Brain microvascular endothelial cell (primary cell): ENCODE data around the gene YY1.

Experiments
- DNase-seq: peaks from one replicate; pipeline ENCODE4 v3.0.0-alpha.2; 2020
- H3K27ac ChIP-seq: fragments of 250-450 bp; sonication (Bioruptor Pico); 2 replicates; pipeline ENCODE4 v1.5.1; 2020; ENCODE audit warnings: mild to moderate bottlenecking, moderate library complexity
- H3K27me3 ChIP-seq: fragments of 250-450 bp; sonication (Bioruptor Pico); replicated peaks from 2 replicates; pipeline ENCODE4 v1.5.1; 2020; ENCODE audit warnings: mild to moderate bottlenecking
- H3K36me3 ChIP-seq: fragments of 250-450 bp; sonication (Bioruptor Pico); replicated peaks from 2 replicates; pipeline ENCODE4 v1.5.1; 2020; ENCODE audit warnings: mild to moderate bottlenecking
- H3K4me3 ChIP-seq: 2 replicates; pipeline ENCODE4 v1.5.1; 2011; ENCODE audit warnings: low read depth, mild to moderate bottlenecking, control low read depth, low read length, moderate library complexity
- in situ Hi-C: cut with HindIII; loops from 2 replicates; pipeline ENCODE4 v1.10.0; 2017; ENCODE audit warnings: low sequenced_read_pairs, low pct_ligation_motif_present
- TF ChIP-seq, protein P1 (sequence below): IDR thresholded peaks from 2 replicates; pipeline ENCODE4 v1.5.1; 2011; ENCODE audit warnings: low read depth, mild to moderate bottlenecking, moderate library complexity, low read length, control low read depth, inconsistent platforms; ENCODE audit errors: missing control alignments

YY1 gene

DNA sequence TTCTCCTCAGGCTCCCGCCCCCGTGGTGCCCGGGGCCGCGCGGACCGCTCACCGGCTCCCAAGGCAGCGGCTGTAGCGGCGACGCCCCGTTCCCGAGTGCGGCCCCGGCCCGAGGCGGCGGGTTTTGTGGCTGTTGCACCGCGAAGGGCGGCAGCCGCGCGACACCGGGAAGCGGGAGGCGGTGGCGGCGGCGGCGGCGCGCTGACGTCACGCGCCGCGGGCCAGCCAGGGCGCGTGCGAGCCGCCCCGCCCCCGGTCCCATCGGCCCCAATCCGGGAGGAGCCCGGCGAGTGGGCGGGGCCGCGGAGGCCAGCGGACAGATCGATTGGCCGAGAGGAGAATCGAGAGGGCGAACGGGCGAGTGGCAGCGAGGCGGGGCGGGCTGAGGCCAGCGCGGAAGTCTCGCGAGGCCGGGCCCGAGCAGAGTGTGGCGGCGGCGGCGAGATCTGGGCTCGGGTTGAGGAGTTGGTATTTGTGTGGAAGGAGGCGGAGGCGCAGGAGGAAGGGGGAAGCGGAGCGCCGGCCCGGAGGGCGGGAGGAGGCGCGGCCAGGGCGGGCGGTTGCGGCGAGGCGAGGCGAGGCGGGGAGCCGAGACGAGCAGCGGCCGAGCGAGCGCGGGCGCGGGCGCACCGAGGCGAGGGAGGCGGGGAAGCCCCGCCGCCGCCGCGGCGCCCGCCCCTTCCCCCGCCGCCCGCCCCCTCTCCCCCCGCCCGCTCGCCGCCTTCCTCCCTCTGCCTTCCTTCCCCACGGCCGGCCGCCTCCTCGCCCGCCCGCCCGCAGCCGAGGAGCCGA is at the start of gene YY1:
YY1 (plus strand) TSS at position 726 of the 792 bp plus-strand sequence. CDS start 101 bp downstream, outside the sequence.
- TF ChIP-seq, protein P1, sequence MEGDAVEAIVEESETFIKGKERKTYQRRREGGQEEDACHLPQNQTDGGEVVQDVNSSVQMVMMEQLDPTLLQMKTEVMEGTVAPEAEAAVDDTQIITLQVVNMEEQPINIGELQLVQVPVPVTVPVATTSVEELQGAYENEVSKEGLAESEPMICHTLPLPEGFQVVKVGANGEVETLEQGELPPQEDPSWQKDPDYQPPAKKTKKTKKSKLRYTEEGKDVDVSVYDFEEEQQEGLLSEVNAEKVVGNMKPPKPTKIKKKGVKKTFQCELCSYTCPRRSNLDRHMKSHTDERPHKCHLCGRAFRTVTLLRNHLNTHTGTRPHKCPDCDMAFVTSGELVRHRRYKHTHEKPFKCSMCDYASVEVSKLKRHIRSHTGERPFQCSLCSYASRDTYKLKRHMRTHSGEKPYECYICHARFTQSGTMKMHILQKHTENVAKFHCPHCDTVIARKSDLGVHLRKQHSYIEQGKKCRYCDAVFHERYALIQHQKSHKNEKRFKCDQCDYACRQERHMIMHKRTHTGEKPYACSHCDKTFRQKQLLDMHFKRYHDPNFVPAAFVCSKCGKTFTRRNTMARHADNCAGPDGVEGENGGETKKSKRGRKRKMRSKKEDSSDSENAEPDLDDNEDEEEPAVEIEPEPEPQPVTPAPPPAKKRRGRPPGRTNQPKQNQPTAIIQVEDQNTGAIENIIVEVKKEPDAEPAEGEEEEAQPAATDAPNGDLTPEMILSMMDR, result no peak
- Histone ChIP-seq H3K27me3 (no peaks in the 10 kb centered on the region), H3K27ac (peak within 1 kb of the TSS; percentile 89), H3K4me3 (peak within 1 kb of the TSS; percentile 88), H3K36me3 (no peaks in the 10 kb centered on the region)
- peak; percentile 97 for DNase-seq
- in situ Hi-C loops, result no loop called here

DNA sequence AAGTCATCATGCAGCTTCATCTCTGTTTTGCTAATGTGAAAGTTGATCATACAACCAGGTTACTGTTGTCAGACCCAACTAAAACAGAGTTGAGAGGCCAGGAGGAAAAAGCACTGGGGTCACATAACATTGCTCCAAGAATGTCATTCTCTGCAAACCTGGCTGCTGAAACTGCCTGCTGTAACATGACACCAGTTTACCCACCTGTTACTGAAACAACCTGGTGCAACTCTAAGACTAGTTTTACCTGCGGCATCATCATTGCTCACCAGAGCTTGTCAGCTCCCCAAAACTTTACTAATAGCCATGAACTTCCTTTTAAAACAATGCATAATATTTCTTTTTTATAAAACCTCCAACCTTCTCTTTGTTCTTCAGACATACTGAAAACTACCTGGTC is 48.8 kb upstream of the YY1 start:
- Histone ChIP-seq H3K4me3 (no peak overlapping the region), H3K36me3 (no peaks in the 10 kb centered on the region), H3K27me3 (no peaks in the 10 kb centered on the region), H3K27ac (no peak overlapping the region)
- DNase-seq, result no peak
- in situ Hi-C loops, result no loop called here
- TF ChIP-seq, protein P1, result no peak

DNA sequence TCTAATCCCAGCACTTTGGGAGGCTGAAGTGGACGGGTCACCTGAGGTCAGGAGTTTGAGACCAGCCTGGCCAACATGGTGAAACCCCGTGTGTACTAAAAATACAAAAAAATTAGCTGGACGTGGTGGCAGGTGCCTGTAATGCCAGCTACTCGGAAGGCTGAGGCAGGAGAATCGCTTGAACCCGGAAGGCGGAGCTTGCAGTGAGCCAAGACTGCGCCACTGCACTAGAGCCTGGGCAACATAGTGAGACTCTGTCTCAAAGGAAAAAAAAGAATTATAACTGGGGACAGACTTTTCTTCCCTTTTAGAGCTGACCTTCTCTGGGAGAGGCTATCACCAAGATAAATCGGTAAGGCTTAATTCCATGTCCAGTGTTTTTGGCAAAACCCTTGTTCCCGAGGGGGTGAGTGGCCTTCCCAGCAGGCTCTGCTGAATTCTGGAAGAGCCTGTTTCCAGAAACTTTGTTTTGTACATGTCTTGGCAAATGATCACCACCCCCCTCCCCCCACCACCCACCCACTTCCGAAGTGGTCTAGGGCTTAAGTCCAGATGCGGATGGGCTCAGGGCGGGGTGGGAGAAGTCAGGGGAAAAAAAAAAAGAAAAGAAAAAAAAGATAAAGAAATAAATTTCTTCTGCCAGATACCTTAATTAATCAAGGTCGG is 47.2 kb upstream of the YY1 start:
- no peaks in the 10 kb centered on the region for H3K27me3 ChIP-seq
- H3K4me3 ChIP-seq, result no peak overlapping the region
- no peaks in the 10 kb centered on the region for H3K36me3 ChIP-seq
- in situ Hi-C loops, result no loop called here
- DNase-seq, result no peak
- TF ChIP-seq, protein P1, result no peak
- H3K27ac ChIP-seq, result no peak overlapping the region

DNA sequence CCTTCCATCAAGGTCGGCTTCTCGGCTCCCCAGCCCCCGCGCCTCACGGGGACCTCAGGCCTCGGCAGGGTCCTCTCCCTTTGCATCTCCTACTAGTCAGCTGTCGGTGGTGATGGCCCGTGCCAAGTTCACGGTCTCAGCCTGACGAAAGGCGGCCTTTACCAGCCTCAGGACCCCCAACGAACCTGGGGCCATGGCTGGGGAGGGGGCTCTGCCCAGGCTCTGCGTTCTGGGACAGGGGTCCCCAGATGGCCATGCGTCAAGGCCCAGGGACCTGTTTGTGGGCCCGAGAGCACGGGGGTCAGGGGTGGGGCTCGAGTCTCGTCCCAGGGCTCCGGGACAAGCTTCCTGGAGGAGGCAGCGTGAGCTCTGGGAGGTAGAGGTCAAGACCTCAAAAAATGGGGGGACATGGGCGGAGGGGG is 46.7 kb upstream of the YY1 start:
- H3K27ac ChIP-seq, result peak overlapping the region; percentile 47
- no peak for DNase-seq
- TF ChIP-seq, protein P1, result no peak
- in situ Hi-C loops, result no loop called here
- H3K4me3 ChIP-seq, result peak overlapping the region; percentile 51
- no peaks in the 10 kb centered on the region for H3K36me3 ChIP-seq
- no peaks in the 10 kb centered on the region for H3K27me3 ChIP-seq

DNA sequence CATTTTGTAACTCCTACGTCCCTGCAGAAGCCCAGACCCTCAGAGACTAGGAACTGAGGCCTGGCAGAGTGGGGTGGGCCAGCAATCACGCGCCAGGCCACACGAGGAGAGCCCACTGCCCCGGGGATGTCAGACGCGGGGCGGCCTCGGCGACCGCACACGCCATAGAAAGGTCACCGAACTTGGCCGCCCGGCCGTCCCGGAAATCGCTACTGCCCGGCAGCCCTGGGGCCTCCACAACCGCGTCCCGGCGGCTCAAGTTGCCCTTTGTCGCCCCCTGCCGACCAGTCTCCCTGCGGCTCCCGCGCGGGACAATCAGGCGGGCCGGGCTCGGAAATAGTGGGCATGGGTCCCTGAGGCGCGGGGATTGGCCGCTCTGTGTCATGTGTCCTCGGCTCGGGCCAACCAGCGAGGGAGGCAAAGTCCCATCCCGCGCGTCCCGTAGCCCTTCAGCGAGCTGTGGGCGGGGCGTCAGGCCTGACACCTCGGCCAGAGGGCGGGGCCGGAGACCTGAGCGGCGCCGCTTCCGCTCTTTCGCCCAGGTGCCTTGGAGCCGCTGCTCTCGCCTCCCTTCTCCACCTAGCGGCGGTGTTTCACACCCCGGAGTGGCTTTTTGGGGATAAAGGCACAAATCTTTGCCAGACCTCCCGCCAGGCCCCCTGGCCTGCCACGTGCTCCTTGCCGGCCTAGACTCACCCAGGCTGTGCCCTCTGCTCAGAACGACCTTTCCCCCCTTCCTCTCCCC is 46.1 kb upstream of the YY1 start:
- in situ Hi-C loops, result no loop called here
- TF ChIP-seq, protein P1, result peak; percentile 85
- peak overlapping the region; percentile 51 for H3K4me3 ChIP-seq

More for the DNA sequence above, 46.1 kb upstream of the YY1 start:
- Histone ChIP-seq H3K36me3 (no peaks in the 10 kb centered on the region), H3K27ac (peak overlapping the region; percentile 47), H3K27me3 (no peaks in the 10 kb centered on the region)
- peak; percentile 97 for DNase-seq
